DOHH2 (cell line): ENCODE data around the gene ADO.

ENCODE experiments used
- H3F3A ChIP-seq: fragments of 200-600 bp; sonication (generic), shearing (Covaris generic); 2 replicates; pipeline ENCODE4 v1.6.0; 2016; ENCODE audit warnings: antibody characterized with exemption, mild to moderate bottlenecking; ENCODE audit not compliant: control insufficient read depth, insufficient read depth
- H3K27ac ChIP-seq: fragments of 200-600 bp; sonication (generic); 2 replicates; pipeline ENCODE4 v1.5.1; 2014; ENCODE audit warnings: low read depth, mild to moderate bottlenecking, low read length, moderate library complexity
- H3K27me3 ChIP-seq: fragments of 200-600 bp; sonication (generic); 2 replicates; pipeline ENCODE4 v1.6.1; 2014; ENCODE audit warnings: mild to moderate bottlenecking, low read length, mixed read lengths; ENCODE audit not compliant: control insufficient read depth
- H3K36me3 ChIP-seq: fragments of 200-600 bp; sonication (generic); 2 replicates; pipeline ENCODE4 v1.6.1; 2014; ENCODE audit warnings: mild to moderate bottlenecking, low read length, moderate library complexity, mixed read lengths; ENCODE audit not compliant: control insufficient read depth
- H3K4me1 ChIP-seq: fragments of 200-600 bp; sonication (generic); 2 replicates; pipeline ENCODE4 v1.6.1; 2014; ENCODE audit warnings: mild to moderate bottlenecking, low read length, mixed read lengths; ENCODE audit not compliant: control insufficient read depth
- H3K4me2 ChIP-seq: fragments of 200-600 bp; sonication (generic); 2 replicates; pipeline ENCODE4 v1.6.0; 2014; ENCODE audit warnings: mild to moderate bottlenecking, low read length, moderate library complexity
- H3K4me3 ChIP-seq: fragments of 200-600 bp; sonication (generic); 2 replicates; pipeline ENCODE4 v1.5.1; 2014; ENCODE audit warnings: mild to moderate bottlenecking, low read length, mixed read lengths
- H3K79me2 ChIP-seq: fragments of 200-600 bp; sonication (generic); 2 replicates; pipeline ENCODE4 v1.6.1; 2014; ENCODE audit warnings: mild to moderate bottlenecking, low read length, mixed read lengths; ENCODE audit not compliant: control insufficient read depth
- H3K9me2 ChIP-seq: fragments of 200-600 bp; sonication (generic); replicated peaks from 2 replicates; pipeline ENCODE4 v1.6.1; 2014; ENCODE audit warnings: mild to moderate bottlenecking, low read length, mixed read lengths; ENCODE audit not compliant: control insufficient read depth
- H3K9me3 ChIP-seq: fragments of 200-600 bp; sonication (generic); 2 replicates; pipeline ENCODE4 v1.6.1; 2014; ENCODE audit warnings: antibody characterized with exemption, low read length, mixed read lengths; ENCODE audit not compliant: control insufficient read depth, insufficient read depth
- H4K20me1 ChIP-seq: fragments of 200-600 bp; sonication (generic); 2 replicates; pipeline ENCODE4 v1.6.0; 2014; ENCODE audit warnings: low read depth, mild to moderate bottlenecking, antibody characterized with exemption, low read length, moderate library complexity; ENCODE audit not compliant: control insufficient read depth, insufficient read depth
- EZH2phosphoT487 ChIP-seq: fragments of 200-600 bp; sonication (generic); IDR thresholded peaks from 2 replicates; pipeline ENCODE4 v1.6.1; 2017; ENCODE audit warnings: borderline replicate concordance, mild to moderate bottlenecking, antibody characterized with exemption, low read length, moderate library complexity, mixed read lengths
- TF ChIP-seq, protein P1 (sequence below): fragments of 200-600 bp; sonication (generic); IDR thresholded peaks from one replicate; pipeline ENCODE4 v1.5.1; 2014; ENCODE audit warnings: antibody characterized with exemption, mild to moderate bottlenecking, low read depth, low read length; ENCODE audit not compliant: poor library complexity, severe bottlenecking

The ADO gene

DNA sequence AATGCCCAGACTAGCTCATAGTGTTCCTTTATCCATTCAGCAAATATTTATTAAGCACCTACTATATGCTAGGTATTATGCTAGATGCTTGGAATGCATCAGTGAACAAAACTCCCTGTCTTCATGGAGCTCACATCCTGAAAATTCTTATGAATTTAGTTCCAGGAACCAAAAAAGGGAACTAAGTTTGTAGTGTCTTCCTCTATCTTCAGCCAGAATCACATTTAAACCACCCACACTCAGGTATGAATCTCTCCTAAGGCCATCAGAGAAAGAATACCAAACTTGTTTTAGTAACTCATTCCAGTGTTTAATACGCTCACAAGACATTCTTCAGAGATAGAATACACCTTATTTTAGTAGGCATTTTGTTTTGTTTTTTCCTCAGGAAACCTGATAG is 21.8 kb downstream of the ADO start:
- no peaks in the 10 kb centered on the region for H3K27me3 ChIP-seq
- no peaks in the 10 kb centered on the region for H3K79me2 ChIP-seq
- H3K4me3 ChIP-seq = no peak overlapping the region
- no peaks in the 10 kb centered on the region for H3F3A ChIP-seq
- H3K9me2 ChIP-seq = no peaks in the 10 kb centered on the region
- no peaks in the 10 kb centered on the region for H3K9me3 ChIP-seq
- H3K4me2 ChIP-seq = no peak overlapping the region
- peaks cover 11% of the 10 kb centered on the region for H3K4me1 ChIP-seq
- no peaks in the 10 kb centered on the region for H4K20me1 ChIP-seq
- no peak overlapping the region for H3K27ac ChIP-seq
- no peak for TF ChIP-seq EZH2phosphoT487
- TF ChIP-seq, protein P1, sequence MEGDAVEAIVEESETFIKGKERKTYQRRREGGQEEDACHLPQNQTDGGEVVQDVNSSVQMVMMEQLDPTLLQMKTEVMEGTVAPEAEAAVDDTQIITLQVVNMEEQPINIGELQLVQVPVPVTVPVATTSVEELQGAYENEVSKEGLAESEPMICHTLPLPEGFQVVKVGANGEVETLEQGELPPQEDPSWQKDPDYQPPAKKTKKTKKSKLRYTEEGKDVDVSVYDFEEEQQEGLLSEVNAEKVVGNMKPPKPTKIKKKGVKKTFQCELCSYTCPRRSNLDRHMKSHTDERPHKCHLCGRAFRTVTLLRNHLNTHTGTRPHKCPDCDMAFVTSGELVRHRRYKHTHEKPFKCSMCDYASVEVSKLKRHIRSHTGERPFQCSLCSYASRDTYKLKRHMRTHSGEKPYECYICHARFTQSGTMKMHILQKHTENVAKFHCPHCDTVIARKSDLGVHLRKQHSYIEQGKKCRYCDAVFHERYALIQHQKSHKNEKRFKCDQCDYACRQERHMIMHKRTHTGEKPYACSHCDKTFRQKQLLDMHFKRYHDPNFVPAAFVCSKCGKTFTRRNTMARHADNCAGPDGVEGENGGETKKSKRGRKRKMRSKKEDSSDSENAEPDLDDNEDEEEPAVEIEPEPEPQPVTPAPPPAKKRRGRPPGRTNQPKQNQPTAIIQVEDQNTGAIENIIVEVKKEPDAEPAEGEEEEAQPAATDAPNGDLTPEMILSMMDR = no peak
- H3K36me3 ChIP-seq = no peaks in the 10 kb centered on the region

- no peaks in the 10 kb centered on the region for H4K20me1 ChIP-seq
- no peak overlapping the region for H3K4me2 ChIP-seq
- H3K9me2 ChIP-seq = no peaks in the 10 kb centered on the region
- H3K4me3 ChIP-seq = no peak overlapping the region
- H3K27ac ChIP-seq = no peak overlapping the region
- H3F3A ChIP-seq = no peaks in the 10 kb centered on the region
- H3K4me1 ChIP-seq = peaks cover 6% of the 10 kb centered on the region; the same call in 1 of the 2 replicates
- H3K79me2 ChIP-seq = no peaks in the 10 kb centered on the region
- TF ChIP-seq, protein P1 = no peak
- no peak for TF ChIP-seq EZH2phosphoT487
- no peaks in the 10 kb centered on the region for H3K9me3 ChIP-seq
- no peaks in the 10 kb centered on the region for H3K36me3 ChIP-seq
- H3K27me3 ChIP-seq = no peaks in the 10 kb centered on the region
Observed at GRCh38 chr10:62829622-62830021, 25.1 kb downstream of the ADO start.

DNA sequence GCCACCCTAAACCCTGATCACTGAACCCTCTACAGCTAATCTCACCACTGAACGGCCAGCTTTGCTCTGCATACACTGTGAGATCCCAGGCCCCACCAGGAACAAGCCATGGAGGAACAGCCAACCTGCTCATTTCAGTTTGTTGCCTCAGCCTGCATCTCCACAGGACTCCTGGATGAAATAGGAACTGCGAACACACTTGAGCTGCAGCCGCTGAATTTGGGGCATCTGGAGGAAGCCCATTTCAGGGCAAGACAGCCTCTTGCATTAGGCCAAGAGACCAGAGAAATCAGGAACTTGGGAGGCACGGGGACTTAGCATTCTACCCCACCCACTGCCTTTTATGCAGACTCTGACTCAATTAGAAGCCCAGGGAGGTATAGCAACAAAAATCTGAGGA is 26.2 kb downstream of the ADO start:
- H3K4me1 ChIP-seq = peaks cover 6% of the 10 kb centered on the region; the same call in 1 of the 2 replicates
- H3K4me3 ChIP-seq = no peak overlapping the region
- no peaks in the 10 kb centered on the region for H3K9me3 ChIP-seq
- no peak for TF ChIP-seq EZH2phosphoT487
- TF ChIP-seq, protein P1 = no peak
- no peaks in the 10 kb centered on the region for H3K27me3 ChIP-seq
- H3K36me3 ChIP-seq = no peaks in the 10 kb centered on the region
- H3K9me2 ChIP-seq = no peaks in the 10 kb centered on the region
- H4K20me1 ChIP-seq = no peaks in the 10 kb centered on the region
- no peaks in the 10 kb centered on the region for H3K79me2 ChIP-seq
- no peak overlapping the region for H3K27ac ChIP-seq
- H3F3A ChIP-seq = no peaks in the 10 kb centered on the region
- H3K4me2 ChIP-seq = no peak overlapping the region

GRCh38 chr10:62831346-62831745 is 26.8 kb downstream of the ADO start:
- Histone ChIP-seq H4K20me1 (no peaks in the 10 kb centered on the region), H3K4me3 (no peak overlapping the region), H3K36me3 (no peaks in the 10 kb centered on the region), H3K27me3 (no peaks in the 10 kb centered on the region), H3K9me3 (no peaks in the 10 kb centered on the region), H3K79me2 (no peaks in the 10 kb centered on the region), H3K4me1 (peaks cover 3% of the 10 kb centered on the region; the same call in 1 of the 2 replicates), H3K4me2 (no peak overlapping the region), H3F3A (no peaks in the 10 kb centered on the region), H3K9me2 (no peaks in the 10 kb centered on the region), H3K27ac (no peak overlapping the region)
- TF ChIP-seq, protein P1 = no peak
- TF ChIP-seq EZH2phosphoT487 = no peak
